Motor neuron (in vitro differentiated cells): ENCODE measurements around the gene SLC47A2. TPM values are rescaled to one million over a fixed set of nuclear protein-coding genes. Genes with fewer than 3 reads are reported as not detected.

Source experiments
- ATAC-seq, 8 experiments: fragments of 200-7000 bp; cut with Tn5 transposase; replicated peaks in 6 of 8; 2 replicates each; pipeline ENCODE4 v1.8.0; 2021; ENCODE audit warnings: mild to moderate bottlenecking in 8 of 8, moderate library complexity in 8 of 8
- H3K27ac ChIP-seq, 2 donors: fragments of 250-450 bp; sonication (Bioruptor Pico); 2 replicates each; pipeline ENCODE4 v1.9.0; 2021; ENCODE audit warnings: antibody characterized with exemption in 2 of 2, mild to moderate bottlenecking in 2 of 2, moderate library complexity in 1 of 2
- H3K4me1 ChIP-seq, 2 donors: fragments of 250-450 bp; sonication (Bioruptor Pico); replicated peaks in 1 of 2; 2 replicates each; pipeline ENCODE4 v1.6.1; 2021; ENCODE audit warnings: antibody characterized with exemption in 2 of 2, mild to moderate bottlenecking in 2 of 2, moderate library complexity in 1 of 2
- H3K4me3 ChIP-seq, 5 donors: fragments of 250-450 bp; sonication (Bioruptor Pico); 2 replicates each; pipeline ENCODE4 v1.9.0; 2021; ENCODE audit warnings: antibody characterized with exemption in 5 of 5, mild to moderate bottlenecking in 5 of 5, moderate library complexity in 4 of 5
- WGBS, 10 experiments: fragments of 450-650 bp; shearing (Covaris generic); methylation state at CpG; one replicate each; pipeline ENCODE4 v1.0.0; 2022; 5-methylcytosine and 5-hydroxymethylcytosine counted together
- in situ Hi-C, 9 experiments: fragments of 400-800 bp; cut with MboI; loops; one replicate each; pipeline ENCODE4 v1.15.0; 2021; ENCODE audit warnings: low sequenced_read_pairs in 9 of 9, low pct_unique_long_range_greater_than_20kb in 2 of 9; ENCODE audit not compliant: unreplicated experiment in 9 of 9
- total RNA-seq, 8 experiments: library from RNA; unstranded; fragments of 300-600 nt; gene quantifications; 2 replicates each; pipeline versions ENCODE4 v1.2.3 to v1.2.4, GENCODE V29; 2022

The SLC47A2 gene
- total RNA-seq, 8 experiments from 2014 or later: 0.29 to 2.2 (median 0.60) TPM

- ATAC-seq: no peak
- H3K4me1 ChIP-seq: peaks cover 6 to 8% of the 10 kb centered on the region in 2 donors
- 57 to 100% (median 89%) methylated on average over 1 to 2 of the region's 23 CpGs; no CpG with 5 or more reads in 6 of the 10 experiments for WGBS, 10 experiments
- in situ Hi-C loops: no loop called here
- no peak overlapping the region for H3K4me3 ChIP-seq
- H3K27ac ChIP-seq: no peak overlapping the region
Measured at GRCh38 chr17:19719355-19720209, 3.2 kb upstream of the SLC47A2 start.

- in situ Hi-C loops: no loop called here
- peak in 1 of 8 experiments; percentile 19 for ATAC-seq
- H3K27ac ChIP-seq: no peak overlapping the region
- peaks cover 6 to 8% of the 10 kb centered on the region in 2 donors for H3K4me1 ChIP-seq
- 13 to 100% (median 77%) methylated on average over 1 to 9 of the region's 18 CpGs; no CpG with 5 or more reads in 3 of the 10 experiments for WGBS, 10 experiments
- no peak overlapping the region for H3K4me3 ChIP-seq
Measured at GRCh38 chr17:19718613-19719354, 2.4 kb upstream of the SLC47A2 start.

- peak in 3 of 8 experiments; percentile 18 to 27 (median 24) for ATAC-seq
- Histone ChIP-seq H3K4me3 (no peak overlapping the region), H3K4me1 (peaks cover 6 to 8% of the 10 kb centered on the region in 2 donors), H3K27ac (no peak overlapping the region)
- in situ Hi-C loops: no loop called here
- 60 to 100% (median 84%) methylated on average over 1 to 8 of the region's 12 CpGs; no CpG with 5 or more reads in 4 of the 10 experiments for WGBS, 10 experiments
Measured at GRCh38 chr17:19718041-19718612, 1.7 kb upstream of the SLC47A2 start.

- H3K27ac ChIP-seq: no peak overlapping the region
- 34 to 100% (median 72%) methylated on average over 1 to 4 of the region's 10 CpGs; no CpG with 5 or more reads in 3 of the 10 experiments for WGBS, 10 experiments
- ATAC-seq: no peak
- no peak overlapping the region for H3K4me3 ChIP-seq
- H3K4me1 ChIP-seq: peaks cover 6 to 8% of the 10 kb centered on the region in 2 donors
- in situ Hi-C loops: no loop called here
Measured at GRCh38 chr17:19717411-19717908, 1.1 kb upstream of the SLC47A2 start.

GRCh38 chr17:19717031-19717360 lies 612 bp upstream of the SLC47A2 start:
- no peak overlapping the region for H3K4me3 ChIP-seq
- in situ Hi-C loops: no loop called here
- peaks cover 6 to 8% of the 10 kb centered on the region in 2 donors for H3K4me1 ChIP-seq
- H3K27ac ChIP-seq: no peak overlapping the region
- peak in 1 of 8 experiments; percentile 5 for ATAC-seq
- WGBS, 10 experiments: 92 to 100% methylated on average over 1 to 2 of the region's 7 CpGs; no CpG with 5 or more reads in 8 of the 10 experiments

GRCh38 chr17:19714542-19715411 lies 1.6 kb downstream of the SLC47A2 start:
- in situ Hi-C loops: no loop called here
- H3K27ac ChIP-seq: no peak overlapping the region
- H3K4me1 ChIP-seq: peaks cover 6 to 8% of the 10 kb centered on the region in 2 donors
- no peak overlapping the region for H3K4me3 ChIP-seq
- no peak for ATAC-seq
- 75 to 100% (median 80%) methylated on average over 1 to 3 of the region's 27 CpGs; no CpG with 5 or more reads in 4 of the 10 experiments for WGBS, 10 experiments

- Histone ChIP-seq H3K27ac (no peak overlapping the region), H3K4me1 (peaks cover 6 to 8% of the 10 kb centered on the region in 2 donors), H3K4me3 (no peak overlapping the region)
- ATAC-seq: no peak
- WGBS, 10 experiments: 100% methylated on average over 4 of the region's 28 CpGs; no CpG with 5 or more reads in 8 of the 10 experiments
- in situ Hi-C loops: no loop called here
Measured at GRCh38 chr17:19713901-19714361, 2.5 kb downstream of the SLC47A2 start.

GRCh38 chr17:19713462-19713861 lies 2.9 kb downstream of the SLC47A2 start:
- Histone ChIP-seq H3K27ac (no peak overlapping the region), H3K4me1 (peaks cover 6% of the 10 kb centered on the region in 2 donors), H3K4me3 (no peak overlapping the region)
- peak in 3 of 8 experiments; percentile 22 to 88 (median 30) for ATAC-seq
- 0 to 100% (median 61%) methylated on average over 1 to 14 of the region's 16 CpGs; no CpG with 5 or more reads in 4 of the 10 experiments for WGBS, 10 experiments
- in situ Hi-C loops: no loop called here

- no peak overlapping the region for H3K27ac ChIP-seq
- no peaks in the 10 kb centered on the region for H3K4me1 ChIP-seq
- ATAC-seq: no peak
- in situ Hi-C loops: no loop called here
- H3K4me3 ChIP-seq: no peak overlapping the region
- WGBS, 10 experiments: 50 to 100% (median 74%) methylated on average over 2 to 11 of the region's 12 CpGs; no CpG with 5 or more reads in 1 of the 10 experiments
Measured at GRCh38 chr17:19712436-19713004, 3.9 kb downstream of the SLC47A2 start.

GRCh38 chr17:19709841-19710240 lies 6.5 kb downstream of the SLC47A2 start:
- no peak overlapping the region for H3K27ac ChIP-seq
- in situ Hi-C loops: no loop called here
- peaks cover 0 to 4% of the 10 kb centered on the region in 2 donors for H3K4me1 ChIP-seq
- ATAC-seq: no peak
- H3K4me3 ChIP-seq: no peak overlapping the region
- WGBS, 10 experiments: 20 to 100% (median 64%) methylated on average over 1 to 3 of the region's 3 CpGs; no CpG with 5 or more reads in 4 of the 10 experiments

GRCh38 chr17:19708431-19709175 lies 7.8 kb downstream of the SLC47A2 start:
- Histone ChIP-seq H3K4me3 (no peak overlapping the region), H3K27ac (no peak overlapping the region), H3K4me1 (peaks cover 12 to 16% of the 10 kb centered on the region in 2 donors)
- in situ Hi-C loops: no loop called here
- WGBS, 10 experiments: 57 to 100% (median 88%) methylated on average over 1 to 2 of the region's 6 CpGs; no CpG with 5 or more reads in 4 of the 10 experiments
- no peak for ATAC-seq
